ENCODE results near the gene AP5Z1.

Gene AP5Z1, protein sequence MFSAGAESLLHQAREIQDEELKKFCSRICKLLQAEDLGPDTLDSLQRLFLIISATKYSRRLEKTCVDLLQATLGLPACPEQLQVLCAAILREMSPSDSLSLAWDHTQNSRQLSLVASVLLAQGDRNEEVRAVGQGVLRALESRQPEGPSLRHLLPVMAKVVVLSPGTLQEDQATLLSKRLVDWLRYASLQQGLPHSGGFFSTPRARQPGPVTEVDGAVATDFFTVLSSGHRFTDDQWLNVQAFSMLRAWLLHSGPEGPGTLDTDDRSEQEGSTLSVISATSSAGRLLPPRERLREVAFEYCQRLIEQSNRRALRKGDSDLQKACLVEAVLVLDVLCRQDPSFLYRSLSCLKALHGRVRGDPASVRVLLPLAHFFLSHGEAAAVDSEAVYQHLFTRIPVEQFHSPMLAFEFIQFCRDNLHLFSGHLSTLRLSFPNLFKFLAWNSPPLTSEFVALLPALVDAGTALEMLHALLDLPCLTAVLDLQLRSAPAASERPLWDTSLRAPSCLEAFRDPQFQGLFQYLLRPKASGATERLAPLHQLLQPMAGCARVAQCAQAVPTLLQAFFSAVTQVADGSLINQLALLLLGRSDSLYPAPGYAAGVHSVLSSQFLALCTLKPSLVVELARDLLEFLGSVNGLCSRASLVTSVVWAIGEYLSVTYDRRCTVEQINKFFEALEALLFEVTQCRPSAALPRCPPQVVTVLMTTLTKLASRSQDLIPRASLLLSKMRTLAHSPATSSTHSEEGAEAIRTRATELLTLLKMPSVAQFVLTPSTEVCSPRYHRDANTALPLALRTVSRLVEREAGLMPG

DNA sequence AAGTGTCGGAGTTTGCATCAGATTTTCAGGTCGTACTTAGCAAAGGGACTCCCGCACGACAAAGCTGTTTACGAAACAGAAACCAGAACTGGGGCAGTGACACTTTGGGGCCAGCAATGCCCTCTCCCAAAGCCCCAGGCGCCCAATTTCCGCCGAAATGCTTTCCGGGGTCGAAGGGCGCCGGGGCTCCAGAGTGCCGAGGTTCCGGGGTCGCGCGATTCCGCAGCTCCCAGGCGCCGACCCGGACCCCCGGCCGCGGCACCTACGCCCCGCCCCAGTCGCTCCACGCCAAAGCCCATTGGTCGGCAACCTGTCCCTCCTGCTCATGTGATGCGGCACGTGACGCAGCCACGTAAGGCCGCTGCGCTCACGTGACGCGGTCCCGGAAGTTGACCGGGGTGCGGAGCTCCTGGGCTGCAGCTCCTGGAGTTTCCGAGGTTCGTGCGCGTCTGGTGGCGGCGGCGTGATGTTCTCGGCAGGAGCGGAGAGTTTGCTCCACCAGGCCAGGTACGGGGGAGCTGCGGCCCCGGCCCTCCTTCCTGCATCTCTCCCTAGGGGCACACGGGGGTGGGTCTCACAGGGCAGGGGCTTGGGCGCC is at the start of gene AP5Z1:
AP5Z1 (plus strand) TSS at position 374 of the 598 bp plus-strand sequence; CDS start at position 467, 93 bp downstream.
- peak; percentile 72 for DNase-seq

DNA sequence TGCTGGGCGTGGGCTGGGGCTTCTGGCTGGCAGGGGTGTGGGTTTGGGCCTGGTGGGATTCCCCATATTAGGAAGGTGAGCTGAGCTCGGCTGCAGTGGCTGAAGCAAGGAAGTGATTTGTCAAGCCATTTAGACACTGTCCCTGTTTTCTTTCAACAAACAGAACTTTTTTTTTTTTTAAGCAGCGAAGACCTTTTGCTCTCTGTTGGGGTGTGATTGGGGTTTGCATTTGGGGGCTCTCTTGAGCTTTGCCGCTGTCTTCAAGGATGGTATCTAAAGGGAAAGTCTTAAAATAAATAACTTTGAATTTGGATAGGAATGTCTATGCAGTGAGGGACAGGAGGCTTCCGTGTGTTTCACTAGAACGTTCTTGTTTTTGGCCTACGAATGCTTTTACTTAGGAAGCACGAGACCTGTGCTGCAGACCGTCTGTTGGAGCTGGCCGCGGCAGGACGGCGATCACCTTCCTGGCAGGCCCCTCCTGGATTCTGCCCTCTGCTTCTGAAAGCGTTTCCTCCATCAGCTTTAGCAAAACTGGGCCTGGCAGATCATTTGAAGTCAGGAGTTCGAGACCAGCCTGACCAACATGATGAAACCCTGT is 49.5 kb upstream of the AP5Z1 start:
- DNase-seq: no peak

DNA sequence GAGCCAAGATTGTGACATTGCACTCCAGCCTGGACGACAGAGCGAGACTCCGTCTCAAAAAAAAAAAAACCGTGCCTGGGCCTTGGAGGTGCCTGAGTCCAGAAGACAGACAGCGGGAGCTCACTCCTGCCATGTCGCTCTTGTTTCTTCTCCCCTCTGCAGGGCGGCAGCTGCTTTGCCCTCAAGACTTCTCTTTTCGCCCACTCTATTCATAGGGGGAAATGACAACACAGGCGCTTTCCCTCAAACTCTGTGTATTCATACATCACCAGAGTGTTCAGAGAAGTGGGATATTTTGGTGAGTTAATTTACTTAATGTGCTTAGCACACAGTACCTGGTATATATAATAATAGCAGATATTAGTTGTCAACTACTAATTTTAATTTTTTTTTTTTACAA is 48.9 kb upstream of the AP5Z1 start:
- DNase-seq: no peak

DNA sequence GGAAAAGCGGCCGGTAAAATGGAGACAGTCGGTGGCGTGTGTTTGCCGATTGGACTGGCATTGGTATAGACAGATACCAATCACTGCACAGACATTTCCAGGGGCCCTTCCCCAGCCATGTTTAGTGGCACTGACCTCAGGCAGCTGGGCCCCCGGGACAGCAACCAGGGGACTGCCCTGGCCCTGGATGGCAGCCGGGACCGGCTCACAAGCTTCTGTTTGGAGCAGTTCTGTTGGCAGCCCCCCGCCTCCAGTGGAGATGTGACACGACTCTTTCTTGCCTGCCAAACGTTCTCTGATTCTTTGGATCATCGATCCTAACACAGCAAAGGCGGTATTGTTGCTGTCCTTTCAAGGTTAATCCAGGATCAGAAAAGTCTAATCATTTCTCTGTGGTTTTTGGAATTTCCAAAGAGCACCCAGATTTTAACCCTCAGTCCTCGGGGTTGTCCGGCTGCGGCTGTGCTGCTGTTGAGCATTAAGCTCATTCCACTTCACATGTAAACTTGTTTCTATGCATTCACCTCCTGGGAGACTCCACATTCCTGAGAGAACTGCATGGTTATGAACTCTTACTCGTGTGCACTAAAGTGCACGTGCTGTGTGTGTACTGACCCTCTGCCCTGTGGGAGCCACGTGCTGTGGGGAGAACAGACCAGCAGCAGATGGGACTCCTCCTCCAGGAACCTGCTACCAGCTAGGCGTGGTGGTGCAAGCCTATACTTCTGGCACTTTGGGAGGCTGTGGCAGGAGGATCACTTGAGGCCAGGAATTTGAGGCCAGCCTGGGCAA is 47.3 kb upstream of the AP5Z1 start:
- DNase-seq: no peak

GRCh38 chr7:4729266-4729665 is 46.2 kb upstream of the AP5Z1 start:
- no peak for DNase-seq

DNA sequence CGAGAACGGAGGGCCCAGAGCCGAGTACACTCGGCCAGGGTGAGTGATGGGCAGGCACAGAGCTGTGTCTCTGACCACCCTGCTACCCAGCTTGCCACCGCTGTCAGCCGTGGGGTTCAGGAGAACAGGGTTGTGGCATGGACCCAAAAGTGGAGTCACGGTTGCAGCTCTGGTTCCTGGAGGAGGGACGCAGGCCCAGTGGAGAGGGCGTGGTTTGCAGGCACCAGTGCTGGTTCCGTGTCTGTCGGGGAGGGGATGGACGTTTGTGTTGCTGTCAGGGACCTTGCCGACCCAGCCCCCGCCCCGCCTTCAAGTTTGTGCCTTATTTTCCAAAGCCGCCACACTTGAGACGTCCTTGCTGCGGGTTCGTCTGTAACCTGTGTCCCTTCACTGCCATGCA is 45.1 kb upstream of the AP5Z1 start:
- DNase-seq: no peak

- DNase-seq: no peak
Measured at GRCh38 chr7:4730971-4731370, 44.5 kb upstream of the AP5Z1 start.

DNA sequence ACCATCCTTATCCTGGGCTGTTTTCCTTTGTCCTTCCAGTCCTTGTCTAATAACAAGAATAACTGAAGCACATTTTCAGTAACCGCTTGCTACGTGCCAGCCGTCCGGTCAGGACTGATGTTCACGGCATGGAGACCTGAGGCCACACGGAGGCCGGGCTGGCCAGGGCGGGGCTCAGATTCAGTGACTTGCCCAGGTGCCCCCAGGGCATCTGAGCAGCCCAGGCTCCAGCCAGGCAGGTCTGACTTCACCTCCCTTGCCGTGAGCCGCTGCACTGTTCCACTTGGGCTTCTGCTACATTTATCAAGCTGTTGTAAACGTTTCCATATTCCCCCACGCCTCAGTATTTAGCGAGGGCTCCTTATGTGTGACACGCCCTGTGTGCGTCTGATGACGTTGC is 43.6 kb upstream of the AP5Z1 start:
- DNase-seq: no peak

GRCh38 chr7:4733936-4734528 is 41.4 kb upstream of the AP5Z1 start:
- DNase-seq: no peak

GRCh38 chr7:4734587-4735345 is 40.7 kb upstream of the AP5Z1 start:
- DNase-seq: no peak

- no peak for DNase-seq
Measured at GRCh38 chr7:4737300-4737699, 38.1 kb upstream of the AP5Z1 start.

GRCh38 chr7:4738711-4739527 is 36.5 kb upstream of the AP5Z1 start:
- no peak for DNase-seq

DNA sequence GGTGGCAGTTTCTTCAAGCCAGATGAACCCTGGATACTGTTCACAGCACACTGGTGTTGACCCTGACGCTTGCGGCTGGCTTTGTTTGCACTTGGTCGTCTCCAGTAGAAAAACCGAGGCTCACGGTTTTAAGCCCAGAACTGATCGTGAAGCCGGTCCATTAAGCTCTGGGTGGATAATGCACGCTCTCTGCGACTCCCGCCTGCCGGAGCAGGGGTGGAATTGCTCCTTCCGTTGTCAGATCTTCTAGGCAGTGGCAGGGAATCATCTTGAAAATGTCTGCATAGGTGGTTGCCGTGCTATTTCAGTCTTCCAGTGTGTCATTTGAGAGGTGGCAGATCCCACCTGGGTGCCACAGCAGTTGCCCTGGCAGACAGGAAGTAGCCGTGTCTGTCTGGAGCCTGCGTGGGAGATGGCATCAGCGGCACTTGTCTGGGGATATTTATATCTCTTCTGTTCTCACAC is 35.9 kb upstream of the AP5Z1 start:
- peak; percentile 58 for DNase-seq

DNA sequence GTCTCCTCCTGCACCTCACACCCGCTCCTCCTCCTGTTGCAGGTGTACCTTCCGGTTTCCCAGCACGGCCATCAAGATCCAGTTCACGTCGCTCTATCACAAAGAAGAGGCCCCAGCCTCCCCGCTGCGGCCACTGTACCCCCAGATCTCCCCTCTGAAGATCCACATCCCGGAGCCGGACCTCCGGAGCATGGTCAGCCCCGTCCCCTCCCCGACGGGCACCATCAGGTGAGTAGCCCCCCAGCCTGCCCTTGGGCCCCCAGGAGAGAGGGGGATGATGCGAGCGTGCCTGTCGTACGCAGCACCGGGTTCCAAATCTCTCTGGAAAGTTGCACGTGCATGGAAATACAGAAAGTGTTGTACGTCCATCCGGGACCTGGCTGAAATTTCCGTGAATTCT is 34.6 kb upstream of the AP5Z1 start:
- no peak for DNase-seq

DNA sequence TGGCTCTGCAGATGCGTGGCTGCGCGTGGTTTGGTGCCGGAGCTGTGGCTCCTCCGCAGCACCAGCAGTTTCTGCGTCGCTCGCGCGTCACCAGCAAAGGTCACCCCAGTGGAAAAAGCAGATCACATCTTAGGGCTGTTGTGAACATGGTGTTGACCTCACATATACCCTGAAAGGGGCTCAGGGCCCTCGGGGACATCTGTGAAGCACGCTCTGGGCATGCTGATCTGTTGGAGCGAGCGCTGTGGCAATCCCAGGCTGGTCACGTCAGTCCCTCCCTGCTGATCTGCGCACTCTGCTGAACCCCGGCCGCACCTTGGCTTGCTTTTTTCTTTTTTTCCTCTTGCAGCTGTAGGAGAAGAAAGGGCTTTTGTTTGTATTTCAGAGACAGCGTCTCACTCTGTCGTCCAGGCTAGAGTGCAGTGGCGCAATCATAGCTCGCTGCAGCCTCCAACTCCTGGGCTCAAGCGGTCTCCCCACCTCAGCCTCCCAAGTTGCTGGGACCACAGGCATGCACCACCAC is 33.3 kb upstream of the AP5Z1 start:
- DNase-seq: no peak

DNA sequence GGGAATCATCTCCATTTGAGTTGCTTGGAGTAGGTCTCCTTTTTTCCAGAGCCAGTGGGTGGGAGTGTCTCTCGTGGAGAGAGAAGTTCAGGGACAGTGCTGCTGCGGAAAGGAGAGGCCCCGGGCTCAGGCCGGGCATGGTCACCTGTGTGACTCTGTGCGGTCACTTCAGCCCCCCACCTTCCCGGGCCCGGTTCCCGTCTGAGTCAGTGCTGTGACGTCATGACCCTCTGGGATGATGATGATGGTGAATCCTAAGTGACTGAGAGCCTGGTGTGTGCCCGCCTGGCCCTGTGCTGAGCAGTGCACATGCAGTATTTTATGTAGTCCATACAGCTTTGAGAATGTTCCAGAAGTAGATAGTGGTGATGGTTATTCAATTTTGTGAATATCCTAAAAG is 32.6 kb upstream of the AP5Z1 start:
- no peak for DNase-seq

DNA sequence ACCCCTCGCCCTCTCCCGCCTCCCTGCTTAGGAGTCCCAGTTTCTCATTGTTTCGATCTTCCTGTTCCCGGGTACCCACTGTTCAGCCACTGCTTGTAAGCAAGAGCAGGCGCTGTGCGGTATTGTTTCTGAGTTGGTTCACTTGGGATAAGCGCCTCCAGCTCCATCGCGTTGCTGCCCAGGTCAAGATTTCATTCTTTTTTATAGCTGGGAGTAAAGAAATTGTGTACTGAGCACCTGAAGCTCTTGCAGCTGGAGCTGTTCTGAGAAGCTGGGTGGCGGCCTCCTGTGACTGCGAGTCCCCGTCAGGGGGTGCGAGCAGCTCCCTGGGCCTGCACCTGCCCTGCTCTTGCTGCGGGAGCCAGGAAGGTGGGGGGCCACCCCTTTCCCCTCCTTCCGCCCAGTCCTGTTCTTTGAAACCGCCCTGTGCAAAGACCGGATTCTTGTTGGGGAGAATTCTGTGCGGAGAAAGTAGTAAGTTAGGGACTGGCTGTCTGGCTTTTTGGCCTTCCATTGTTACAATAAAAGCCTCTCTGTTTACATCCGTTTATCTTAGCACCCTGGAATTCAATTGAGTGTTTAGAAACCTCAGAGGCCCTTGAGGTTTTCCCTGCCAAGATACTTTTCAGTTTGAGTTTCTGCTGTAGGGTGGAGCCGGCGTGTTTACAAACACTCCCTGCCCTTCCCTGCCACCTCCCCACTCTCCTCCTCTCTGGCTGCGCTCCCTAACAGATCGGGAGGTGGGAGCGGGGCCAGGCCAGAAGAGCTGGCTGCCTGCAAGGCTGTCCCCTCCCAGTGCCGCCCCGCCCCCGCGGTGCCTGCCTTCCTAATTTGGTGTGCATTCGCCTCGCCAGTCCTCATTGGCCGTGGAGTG is 30.8 kb upstream of the AP5Z1 start:
- DNase-seq: peak; percentile 75

GRCh38 chr7:4745265-4745919 is 30.0 kb upstream of the AP5Z1 start:
- DNase-seq: no peak
